Measurements from ENCODE around the gene SH3RF1. TPM values are rescaled to one million over a fixed set of nuclear protein-coding genes. Genes with fewer than 3 reads are reported as not detected.

Gene SH3RF1
- total RNA-seq, 1 experiment from 2014 or later = 15.3 TPM

DNA sequence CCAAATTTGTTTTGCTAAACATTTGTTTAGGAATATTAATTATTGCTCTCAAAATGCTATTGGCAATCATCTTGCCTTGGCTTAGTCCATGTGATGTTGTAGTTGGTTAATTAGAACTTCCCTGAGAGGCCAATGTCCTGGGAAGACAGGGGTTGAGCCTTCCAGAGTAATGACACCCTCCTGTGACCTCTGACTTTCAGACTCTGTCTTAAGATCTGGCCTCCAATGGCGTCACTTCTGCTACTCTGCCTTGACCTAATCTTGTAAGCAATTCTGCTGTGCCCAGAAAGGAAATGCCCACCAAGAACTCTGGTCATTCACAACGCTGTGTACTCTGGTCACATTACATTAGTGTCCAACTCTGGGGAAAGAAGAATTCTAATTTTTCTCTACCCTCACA is 111.9 kb downstream of the SH3RF1 start:
- Mint-ChIP-seq H3K27ac (no peak overlapping the region), H3K27me3 (ENCODE audit: low read depth) (no peaks in the 10 kb centered on the region), H3K4me3 (no peak overlapping the region), H3K4me1 (peaks cover 0 to 4% of the 10 kb centered on the region in 2 experiments; a peak in 2 of 4 replicates), H3K9me3 (no peaks in the 10 kb centered on the region), H3K36me3 (ENCODE audit: insufficient read depth in 1 of 3, low read depth in 3 of 3) (peaks cover 0 to 13% (median 7%) of the 10 kb centered on the region in 3 experiments; a peak in 3 of 7 replicates)
- Histone ChIP-seq H3K27ac (ENCODE audit: insufficient read length, low read depth, low read length) (no peak overlapping the region), H4K20me1 (ENCODE audit: control insufficient read depth, insufficient read depth, insufficient read length) (no peaks in the 10 kb centered on the region), H3K27me3 (ENCODE audit: insufficient read depth, low read length) (no peaks in the 10 kb centered on the region), H3T11ph (ENCODE audit: low read length) (no peak overlapping the region), H4K8ac (replicated peaks; ENCODE audit: insufficient read length, low read depth, low read length) (no peak overlapping the region), H2BK15ac (ENCODE audit: low read depth, low read length) (no peak overlapping the region), H3K56ac (ENCODE audit: insufficient read length, low read depth, low read length) (no peak overlapping the region), H3K4me1 (ENCODE audit: insufficient read depth, low read length) (peaks cover 5% of the 10 kb centered on the region; the same call in 1 of the 2 replicates), H3K9ac (ENCODE audit: extremely low read depth, insufficient read length, low read length) (no peak overlapping the region), H3K4me2 (ENCODE audit: insufficient read depth, insufficient read length, low read length) (no peak overlapping the region), H3K9me3 (ENCODE audit: control insufficient read depth, low read depth, low read length) (no peaks in the 10 kb centered on the region), H3K23me2 (ENCODE audit: insufficient read length, low read depth, low read length, poor library complexity, severe bottlenecking) (no peaks in the 10 kb centered on the region), H4K5ac (ENCODE audit: insufficient read length, low read depth, low read length) (no peak overlapping the region), H2BK120ac (ENCODE audit: low read depth, low read length, poor library complexity, severe bottlenecking) (no peak overlapping the region), H4K91ac (ENCODE audit: insufficient read length, low read depth, low read length) (no peak overlapping the region), H3K4ac (ENCODE audit: low read depth, low read length) (no peak overlapping the region), H3K79me2 (ENCODE audit: insufficient read depth, low read length) (0 out of 2 replicates have a peak, but pooled peaks cover 1% of the 10 kb centered on the region), H3K14ac (ENCODE audit: insufficient read depth, low read length) (no peak overlapping the region), H2BK12ac (ENCODE audit: insufficient read length, low read depth, low read length) (no peak overlapping the region), H3K23ac (ENCODE audit: insufficient read length, low read depth, low read length) (no peak overlapping the region), H3K79me1 (ENCODE audit: insufficient read depth, low read depth, low read length, poor library complexity, severe bottlenecking) (no peaks in the 10 kb centered on the region), H2AK5ac (ENCODE audit: insufficient read length, low read length) (no peak overlapping the region), H2BK20ac (ENCODE audit: low read depth, low read length, poor library complexity, severe bottlenecking) (no peak overlapping the region), H3K18ac (ENCODE audit: insufficient read length, low read depth, low read length) (no peak overlapping the region), H2BK5ac (ENCODE audit: insufficient read length, low read length) (no peak overlapping the region), H2AFZ (ENCODE audit: low read length) (no peak overlapping the region)
- TF ChIP-seq, protein P1, sequence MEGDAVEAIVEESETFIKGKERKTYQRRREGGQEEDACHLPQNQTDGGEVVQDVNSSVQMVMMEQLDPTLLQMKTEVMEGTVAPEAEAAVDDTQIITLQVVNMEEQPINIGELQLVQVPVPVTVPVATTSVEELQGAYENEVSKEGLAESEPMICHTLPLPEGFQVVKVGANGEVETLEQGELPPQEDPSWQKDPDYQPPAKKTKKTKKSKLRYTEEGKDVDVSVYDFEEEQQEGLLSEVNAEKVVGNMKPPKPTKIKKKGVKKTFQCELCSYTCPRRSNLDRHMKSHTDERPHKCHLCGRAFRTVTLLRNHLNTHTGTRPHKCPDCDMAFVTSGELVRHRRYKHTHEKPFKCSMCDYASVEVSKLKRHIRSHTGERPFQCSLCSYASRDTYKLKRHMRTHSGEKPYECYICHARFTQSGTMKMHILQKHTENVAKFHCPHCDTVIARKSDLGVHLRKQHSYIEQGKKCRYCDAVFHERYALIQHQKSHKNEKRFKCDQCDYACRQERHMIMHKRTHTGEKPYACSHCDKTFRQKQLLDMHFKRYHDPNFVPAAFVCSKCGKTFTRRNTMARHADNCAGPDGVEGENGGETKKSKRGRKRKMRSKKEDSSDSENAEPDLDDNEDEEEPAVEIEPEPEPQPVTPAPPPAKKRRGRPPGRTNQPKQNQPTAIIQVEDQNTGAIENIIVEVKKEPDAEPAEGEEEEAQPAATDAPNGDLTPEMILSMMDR (conservative IDR thresholded peaks at IDR 0.05) = no peak
- WGBS (ENCODE audit: extremely low coverage, insufficient read length, low lambda C conversion rate) = no CpG with 5 or more reads among the region's 2 CpGs
- DNase-seq = no peak

All from H9 (cell line).